ENCODE data around the gene HSPA2.
"Not testable (repeated sequence)": the region's sequence is repeated elsewhere in the genome, so short reads cannot be mapped to it uniquely, and the experiment has no call there.

Gene HSPA2

GRCh38 chr14:64562436-64562835 is 21.9 kb downstream of the HSPA2 start:
- no peak for DNase-seq (ENCODE audit: low spot score)

GRCh38 chr14:64563696-64564095 is 23.2 kb downstream of the HSPA2 start:
- no peak for DNase-seq (ENCODE audit: low spot score)

- DNase-seq (ENCODE audit: low spot score) = no peak
Measured at GRCh38 chr14:64566651-64567122, 26.1 kb downstream of the HSPA2 start.

- DNase-seq (ENCODE audit: low spot score) = no peak
Measured at GRCh38 chr14:64569138-64569631, 28.6 kb downstream of the HSPA2 start.

DNA sequence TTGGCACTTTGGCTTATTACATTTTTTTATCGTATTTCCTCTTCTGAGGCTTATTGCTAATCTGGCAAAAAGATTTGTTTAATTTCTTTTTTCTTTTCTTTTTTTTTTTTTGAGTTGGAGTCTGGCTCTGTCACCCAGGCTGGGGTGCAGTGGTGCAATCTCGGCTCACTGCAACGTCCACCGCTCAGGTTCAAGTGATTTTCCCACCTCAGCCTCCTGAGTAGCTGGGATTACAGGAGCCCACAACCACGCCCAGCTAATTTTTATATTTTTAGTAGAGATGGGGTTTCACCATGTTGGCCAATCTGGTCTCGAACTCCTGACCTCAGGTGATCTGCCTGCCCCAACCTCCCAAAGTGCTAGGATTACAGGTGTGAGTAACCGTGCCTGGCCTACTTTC is 29.1 kb downstream of the HSPA2 start:
- DNase-seq (ENCODE audit: low spot score) = not testable (repeated sequence)

DNA sequence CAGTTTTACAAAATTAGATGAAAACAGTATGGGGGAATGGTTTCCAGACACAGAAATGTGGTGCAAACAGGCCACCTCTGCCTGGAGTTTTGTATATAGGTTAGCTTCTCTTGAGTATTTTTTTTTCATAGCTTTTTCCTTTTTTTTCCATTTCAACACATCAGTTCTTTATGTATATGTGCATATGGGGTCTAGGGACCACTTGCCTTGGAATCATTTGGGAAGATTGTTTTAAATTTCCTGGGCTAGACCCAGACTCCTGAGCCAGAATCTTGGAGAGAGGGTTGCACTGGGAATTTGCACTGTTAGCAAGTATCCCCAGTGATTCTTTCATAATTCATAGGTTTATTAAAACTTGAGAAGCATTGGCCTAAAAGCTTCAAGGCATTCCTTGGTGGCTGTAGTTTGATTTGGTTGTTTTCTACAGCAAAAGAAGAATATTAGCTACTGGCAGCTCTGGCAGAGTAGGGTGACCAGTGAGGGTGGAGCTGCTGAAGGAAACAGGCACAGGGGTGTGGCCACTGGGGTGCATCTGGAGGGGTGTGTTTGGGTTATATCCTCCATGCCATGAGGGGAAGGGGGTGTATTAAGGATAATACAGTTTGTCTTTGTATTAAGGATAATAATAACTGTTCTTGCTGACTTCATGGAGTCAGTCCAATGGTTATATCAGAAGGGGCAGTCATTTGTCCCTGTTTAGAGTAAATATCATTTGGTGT is 32.0 kb downstream of the HSPA2 start:
- no peak for DNase-seq (ENCODE audit: low spot score)

GRCh38 chr14:64573109-64573508 is 32.6 kb downstream of the HSPA2 start:
- no peak for DNase-seq (ENCODE audit: low spot score)

DNA sequence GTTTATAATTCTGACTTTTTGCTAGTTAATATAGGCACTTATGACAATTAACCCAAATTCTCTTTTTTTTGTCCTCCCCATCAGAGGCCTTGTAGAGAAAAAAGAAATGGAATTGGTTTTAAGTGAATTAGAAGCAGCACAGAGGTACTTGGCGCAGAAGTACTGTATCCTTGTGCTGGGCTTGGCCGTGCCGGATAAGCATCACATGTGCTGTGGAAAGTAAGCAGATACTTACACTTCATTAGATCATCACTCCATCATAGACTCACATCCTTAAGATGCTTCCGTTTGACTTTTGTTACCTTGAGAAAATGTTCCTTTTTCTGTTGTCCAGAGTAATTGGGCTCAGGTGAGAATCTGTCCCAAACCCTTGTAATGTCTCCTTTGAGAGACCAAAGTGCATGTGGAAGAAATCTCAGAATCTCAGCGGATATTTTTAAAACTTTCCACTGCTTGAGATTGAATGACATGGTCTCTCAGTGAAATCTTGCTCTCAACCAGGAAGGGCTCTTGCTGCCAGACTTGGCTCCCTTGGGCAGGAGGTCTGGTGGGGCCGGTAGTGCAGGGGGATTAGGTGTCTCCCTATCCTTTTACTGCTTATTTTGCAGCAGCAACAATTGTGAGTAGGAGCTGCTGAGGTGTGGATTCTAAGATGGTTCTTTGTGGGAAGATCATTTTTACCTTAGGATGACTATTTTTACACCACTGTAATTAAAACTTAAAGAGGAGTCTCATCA is 34.0 kb downstream of the HSPA2 start:
- no peak for DNase-seq (ENCODE audit: low spot score)

- no peak for DNase-seq (ENCODE audit: low spot score)
Measured at GRCh38 chr14:64577211-64577610, 36.7 kb downstream of the HSPA2 start.

- DNase-seq (ENCODE audit: low spot score) = no peak
Measured at GRCh38 chr14:64580467-64580866, 39.9 kb downstream of the HSPA2 start.

DNA sequence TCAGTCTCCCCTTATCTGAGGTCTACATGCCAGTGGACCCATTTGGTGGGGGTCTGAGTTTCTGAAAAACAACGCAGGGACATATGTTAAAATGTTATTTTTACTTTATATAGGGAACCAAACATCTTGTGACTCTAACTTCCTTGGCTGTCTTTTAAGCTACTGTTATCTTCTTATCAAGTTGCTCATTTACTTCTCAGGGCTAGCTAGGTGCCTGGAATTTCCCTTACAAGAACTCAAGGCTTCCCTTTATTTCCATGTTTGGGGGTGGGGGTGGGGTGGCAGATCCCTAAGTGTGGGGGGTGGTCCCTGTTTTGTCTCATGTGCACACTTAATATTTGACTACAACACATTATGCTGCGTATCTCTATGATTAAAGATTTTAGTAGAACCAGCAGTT is 40.8 kb downstream of the HSPA2 start:
- DNase-seq (ENCODE audit: low spot score) = no peak

- DNase-seq (ENCODE audit: low spot score) = no peak
Measured at GRCh38 chr14:64581817-64582216, 41.3 kb downstream of the HSPA2 start.

DNA sequence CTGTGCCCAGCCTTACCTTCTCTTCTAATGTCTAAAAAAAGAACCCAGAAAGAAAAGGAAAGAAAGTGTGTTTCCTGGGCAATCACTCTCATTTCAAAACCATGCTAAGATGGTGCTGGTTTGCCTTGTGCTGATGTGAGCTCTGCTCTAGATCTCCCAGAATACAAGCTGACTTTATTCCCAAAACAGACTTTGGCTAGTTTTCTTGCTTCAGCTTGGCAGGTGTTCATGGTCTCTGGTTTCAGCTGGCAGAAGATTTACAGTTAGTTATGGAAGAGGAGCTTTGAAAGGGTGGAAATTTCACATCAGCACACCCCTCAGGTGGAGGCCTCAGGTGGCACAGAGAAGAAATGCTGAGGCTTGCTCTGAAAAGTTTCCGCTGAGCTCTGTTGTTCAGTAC is 43.6 kb downstream of the HSPA2 start:
- no peak for DNase-seq (ENCODE audit: low spot score)

GRCh38 chr14:64591809-64592208 is 51.3 kb downstream of the HSPA2 start:
- no peak for DNase-seq (ENCODE audit: low spot score)
